K562 (cell line): Measurements from ENCODE around the gene DIP2A.

ENCODE experiments used
- ETV5 ChIP-seq: sonication (generic); formaldehyde crosslinking; IDR thresholded peaks from 2 replicates; pipeline ENCODE4 v1.4.0; 2020; ENCODE audit warnings: low read depth, mild to moderate bottlenecking, missing genetic modification reagents
- EZH2 ChIP-seq: IDR thresholded peaks from 2 replicates; pipeline ENCODE4 v1.6.1; 2012; ENCODE audit warnings: low read depth, mild to moderate bottlenecking, inconsistent platforms, low read length, borderline replicate concordance
- MTF1 ChIP-seq: fragments of 250-450 bp; sonication (Bioruptor Pico); IDR thresholded peaks from 2 replicates; pipeline ENCODE4 v1.9.0; 2021; ENCODE audit warnings: moderate library complexity, mild to moderate bottlenecking, inconsistent platforms, borderline replicate concordance
- POLR2A ChIP-seq: fragments of 450-650 bp; conservative IDR thresholded peaks from 2 replicates; pipeline ENCODE4 v1.6.1; 2016
- TAF15 ChIP-seq: fragments of 200-400 bp; formaldehyde crosslinking; IDR thresholded peaks from 2 replicates; pipeline ENCODE4 v1.6.1; 2017; ENCODE audit warnings: mild to moderate bottlenecking, low read depth, low read length, moderate library complexity
- ZEB2 ChIP-seq: fragments of 450-650 bp; IDR thresholded peaks from 2 replicates; pipeline ENCODE4 v1.6.1; 2016
- ZNF695 ChIP-seq: fragments of 450-650 bp; formaldehyde crosslinking; IDR thresholded peaks from 2 replicates; pipeline ENCODE4 v1.4.0; 2020; ENCODE audit warnings: mild to moderate bottlenecking, moderate library complexity
- TF ChIP-seq, protein P1 (sequence below), 3 experiments: IDR thresholded peaks in 2 of 3; conservative IDR thresholded peaks in 1 of 3; 2 replicates each; pipeline ENCODE4 v1.5.1; 2011 to 2012; ENCODE audit warnings: low read length in 3 of 3, mild to moderate bottlenecking in 3 of 3, control low read depth in 2 of 3, improper control_type of control experiment in 1 of 3, inconsistent platforms in 1 of 3, low read depth in 1 of 3, mixed read lengths in 1 of 3, moderate library complexity in 1 of 3; ENCODE audit not compliant: insufficient read depth in 2 of 3
- TF ChIP-seq, protein P2 (sequence below): sonication (generic); formaldehyde crosslinking; IDR thresholded peaks from 2 replicates; pipeline ENCODE4 v1.8.1; 2022; ENCODE audit warnings: missing genetic modification reagents
- TF ChIP-seq, protein P3 (sequence below), 2 experiments: fragments of 450-650 bp; formaldehyde crosslinking in 1 of 2; IDR thresholded peaks; 2 replicates each; pipeline versions ENCODE4 v1.4.0 to v1.6.1; 2014 to 2020; ENCODE audit warnings: mild to moderate bottlenecking in 2 of 2, borderline replicate concordance in 1 of 2, low read depth in 1 of 2
- TF ChIP-seq, protein P4 (sequence below): sonication (generic); formaldehyde crosslinking; IDR thresholded peaks from 2 replicates; pipeline ENCODE4 v1.8.1; 2023; ENCODE audit warnings: mild to moderate bottlenecking, missing genetic modification reagents

DNA sequence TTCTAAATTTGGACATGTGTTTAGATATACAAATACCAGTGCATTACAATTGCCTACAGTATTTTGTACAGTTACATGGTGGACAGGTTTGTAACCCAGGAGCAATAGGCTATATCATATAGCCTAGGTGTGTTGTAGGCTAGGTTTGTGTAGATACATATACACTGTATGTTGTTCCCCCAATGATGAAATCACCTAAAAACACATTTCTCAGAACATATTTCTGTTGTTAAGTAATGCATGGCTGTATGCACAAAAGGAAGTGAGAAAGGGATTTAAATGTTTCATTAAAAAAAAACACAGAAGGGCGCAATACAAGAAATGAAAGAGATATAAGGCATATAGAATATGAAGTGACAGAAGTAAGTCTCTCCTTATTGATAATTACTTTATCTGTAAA lies 114.2 kb downstream of the DIP2A start:
- TF ChIP-seq, protein P1, sequence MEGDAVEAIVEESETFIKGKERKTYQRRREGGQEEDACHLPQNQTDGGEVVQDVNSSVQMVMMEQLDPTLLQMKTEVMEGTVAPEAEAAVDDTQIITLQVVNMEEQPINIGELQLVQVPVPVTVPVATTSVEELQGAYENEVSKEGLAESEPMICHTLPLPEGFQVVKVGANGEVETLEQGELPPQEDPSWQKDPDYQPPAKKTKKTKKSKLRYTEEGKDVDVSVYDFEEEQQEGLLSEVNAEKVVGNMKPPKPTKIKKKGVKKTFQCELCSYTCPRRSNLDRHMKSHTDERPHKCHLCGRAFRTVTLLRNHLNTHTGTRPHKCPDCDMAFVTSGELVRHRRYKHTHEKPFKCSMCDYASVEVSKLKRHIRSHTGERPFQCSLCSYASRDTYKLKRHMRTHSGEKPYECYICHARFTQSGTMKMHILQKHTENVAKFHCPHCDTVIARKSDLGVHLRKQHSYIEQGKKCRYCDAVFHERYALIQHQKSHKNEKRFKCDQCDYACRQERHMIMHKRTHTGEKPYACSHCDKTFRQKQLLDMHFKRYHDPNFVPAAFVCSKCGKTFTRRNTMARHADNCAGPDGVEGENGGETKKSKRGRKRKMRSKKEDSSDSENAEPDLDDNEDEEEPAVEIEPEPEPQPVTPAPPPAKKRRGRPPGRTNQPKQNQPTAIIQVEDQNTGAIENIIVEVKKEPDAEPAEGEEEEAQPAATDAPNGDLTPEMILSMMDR (IDR thresholded peaks at IDR 0.05 in 2 of 3, conservative IDR thresholded peaks at IDR 0.05 in 1 of 3; ENCODE audit: insufficient read depth in 2 of 3, low read depth in 1 of 3, low read length in 3 of 3), result no peak
- TF ChIP-seq, protein P2, sequence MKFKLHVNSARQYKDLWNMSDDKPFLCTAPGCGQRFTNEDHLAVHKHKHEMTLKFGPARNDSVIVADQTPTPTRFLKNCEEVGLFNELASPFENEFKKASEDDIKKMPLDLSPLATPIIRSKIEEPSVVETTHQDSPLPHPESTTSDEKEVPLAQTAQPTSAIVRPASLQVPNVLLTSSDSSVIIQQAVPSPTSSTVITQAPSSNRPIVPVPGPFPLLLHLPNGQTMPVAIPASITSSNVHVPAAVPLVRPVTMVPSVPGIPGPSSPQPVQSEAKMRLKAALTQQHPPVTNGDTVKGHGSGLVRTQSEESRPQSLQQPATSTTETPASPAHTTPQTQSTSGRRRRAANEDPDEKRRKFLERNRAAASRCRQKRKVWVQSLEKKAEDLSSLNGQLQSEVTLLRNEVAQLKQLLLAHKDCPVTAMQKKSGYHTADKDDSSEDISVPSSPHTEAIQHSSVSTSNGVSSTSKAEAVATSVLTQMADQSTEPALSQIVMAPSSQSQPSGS (CRISPR knock-in tag), result no peak
- TF ChIP-seq ETV5 (CRISPR knock-in tag), result no peak
- no peak for TF ChIP-seq TAF15
- TF ChIP-seq POLR2A, result no peak
- no peak for TF ChIP-seq ZEB2
- TF ChIP-seq, protein P3, sequence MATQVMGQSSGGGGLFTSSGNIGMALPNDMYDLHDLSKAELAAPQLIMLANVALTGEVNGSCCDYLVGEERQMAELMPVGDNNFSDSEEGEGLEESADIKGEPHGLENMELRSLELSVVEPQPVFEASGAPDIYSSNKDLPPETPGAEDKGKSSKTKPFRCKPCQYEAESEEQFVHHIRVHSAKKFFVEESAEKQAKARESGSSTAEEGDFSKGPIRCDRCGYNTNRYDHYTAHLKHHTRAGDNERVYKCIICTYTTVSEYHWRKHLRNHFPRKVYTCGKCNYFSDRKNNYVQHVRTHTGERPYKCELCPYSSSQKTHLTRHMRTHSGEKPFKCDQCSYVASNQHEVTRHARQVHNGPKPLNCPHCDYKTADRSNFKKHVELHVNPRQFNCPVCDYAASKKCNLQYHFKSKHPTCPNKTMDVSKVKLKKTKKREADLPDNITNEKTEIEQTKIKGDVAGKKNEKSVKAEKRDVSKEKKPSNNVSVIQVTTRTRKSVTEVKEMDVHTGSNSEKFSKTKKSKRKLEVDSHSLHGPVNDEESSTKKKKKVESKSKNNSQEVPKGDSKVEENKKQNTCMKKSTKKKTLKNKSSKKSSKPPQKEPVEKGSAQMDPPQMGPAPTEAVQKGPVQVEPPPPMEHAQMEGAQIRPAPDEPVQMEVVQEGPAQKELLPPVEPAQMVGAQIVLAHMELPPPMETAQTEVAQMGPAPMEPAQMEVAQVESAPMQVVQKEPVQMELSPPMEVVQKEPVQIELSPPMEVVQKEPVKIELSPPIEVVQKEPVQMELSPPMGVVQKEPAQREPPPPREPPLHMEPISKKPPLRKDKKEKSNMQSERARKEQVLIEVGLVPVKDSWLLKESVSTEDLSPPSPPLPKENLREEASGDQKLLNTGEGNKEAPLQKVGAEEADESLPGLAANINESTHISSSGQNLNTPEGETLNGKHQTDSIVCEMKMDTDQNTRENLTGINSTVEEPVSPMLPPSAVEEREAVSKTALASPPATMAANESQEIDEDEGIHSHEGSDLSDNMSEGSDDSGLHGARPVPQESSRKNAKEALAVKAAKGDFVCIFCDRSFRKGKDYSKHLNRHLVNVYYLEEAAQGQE (IDR thresholded peaks at IDR 0.05; ENCODE audit: borderline replicate concordance), result no peak
- TF ChIP-seq, protein P3 (CRISPR knock-in tag; IDR thresholded peaks at IDR 0.05; ENCODE audit: low read depth), result no peak
- no peak for TF ChIP-seq ZNF695 (CRISPR knock-in tag)
- no peak for TF ChIP-seq MTF1 (CRISPR knock-in tag)
- TF ChIP-seq, protein P4, sequence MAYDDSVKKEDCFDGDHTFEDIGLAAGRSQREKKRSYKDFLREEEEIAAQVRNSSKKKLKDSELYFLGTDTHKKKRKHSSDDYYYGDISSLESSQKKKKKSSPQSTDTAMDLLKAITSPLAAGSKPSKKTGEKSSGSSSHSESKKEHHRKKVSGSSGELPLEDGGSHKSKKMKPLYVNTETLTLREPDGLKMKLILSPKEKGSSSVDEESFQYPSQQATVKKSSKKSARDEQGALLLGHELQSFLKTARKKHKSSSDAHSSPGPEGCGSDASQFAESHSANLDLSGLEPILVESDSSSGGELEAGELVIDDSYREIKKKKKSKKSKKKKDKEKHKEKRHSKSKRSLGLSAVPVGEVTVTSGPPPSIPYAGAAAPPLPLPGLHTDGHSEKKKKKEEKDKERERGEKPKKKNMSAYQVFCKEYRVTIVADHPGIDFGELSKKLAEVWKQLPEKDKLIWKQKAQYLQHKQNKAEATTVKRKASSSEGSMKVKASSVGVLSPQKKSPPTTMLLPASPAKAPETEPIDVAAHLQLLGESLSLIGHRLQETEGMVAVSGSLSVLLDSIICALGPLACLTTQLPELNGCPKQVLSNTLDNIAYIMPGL (CRISPR knock-in tag), result no peak
- no peak for TF ChIP-seq EZH2
